HepG2 (cell line): ENCODE measurements around the gene ITIH1. TPM values are rescaled to one million over a fixed set of nuclear protein-coding genes. Genes with fewer than 3 reads are reported as not detected.
A peak's percentile ranks its signal among the peaks of the same experiment; 100 is the strongest.

Experiments
- CCAR2 ChIP-seq: fragments of 200-400 bp; formaldehyde crosslinking; optimal IDR thresholded peaks from 2 replicates; pipeline ENCODE3; 2018; ENCODE audit warnings: low read depth, mild to moderate bottlenecking, low read length, moderate library complexity
- CCDC6 ChIP-seq: sonication (generic); formaldehyde crosslinking; IDR thresholded peaks from 2 replicates; pipeline ENCODE4 v1.8.1; 2022; ENCODE audit warnings: mild to moderate bottlenecking, missing genetic modification reagents, moderate library complexity
- EHMT2 ChIP-seq: fragments of 200-600 bp; sonication (generic); IDR thresholded peaks from 2 replicates; pipeline ENCODE4 v1.7.0; 2017; ENCODE audit warnings: antibody characterized with exemption, low read depth, low read length, borderline replicate concordance
- EZH2 ChIP-seq: conservative IDR thresholded peaks from 2 replicates; pipeline ENCODE4 v1.6.1; 2012; ENCODE audit warnings: mild to moderate bottlenecking, low read depth, low read length, moderate library complexity
- HDAC6 ChIP-seq: fragments of 200-600 bp; sonication (generic); IDR thresholded peaks from 2 replicates; pipeline ENCODE4 v1.7.0; 2017; ENCODE audit warnings: mild to moderate bottlenecking, antibody characterized with exemption, low read length, low read depth
- HIVEP1 ChIP-seq: sonication (generic); formaldehyde crosslinking; IDR thresholded peaks from 2 replicates; pipeline ENCODE4 v1.4.0; 2020; ENCODE audit warnings: mild to moderate bottlenecking, missing genetic modification reagents
- HNRNPL ChIP-seq: fragments of 200-400 bp; formaldehyde crosslinking; IDR thresholded peaks from 2 replicates; pipeline ENCODE4 v1.6.1; 2017; ENCODE audit warnings: mild to moderate bottlenecking, low read depth, low read length
- MIER2 ChIP-seq: IDR thresholded peaks from 2 replicates; pipeline ENCODE4 v1.6.1; 2016; ENCODE audit warnings: missing biosample characterization, missing genetic modification reagents
- NCOA1 ChIP-seq: sonication (generic); formaldehyde crosslinking; IDR thresholded peaks from 2 replicates; pipeline ENCODE4 v1.9.0; 2021; ENCODE audit warnings: missing genetic modification reagents
- NFKB2 ChIP-seq: sonication (generic); formaldehyde crosslinking; IDR thresholded peaks from 2 replicates; pipeline ENCODE4 v1.4.0; 2020; ENCODE audit warnings: missing genetic modification reagents, borderline replicate concordance
- SIN3B ChIP-seq: fragments of 150-350 bp; IDR thresholded peaks from 2 replicates; pipeline ENCODE4 v1.6.1; 2014; ENCODE audit warnings: low read length
- SNAPC2 ChIP-seq: sonication (generic); formaldehyde crosslinking; IDR thresholded peaks from 2 replicates; pipeline ENCODE4 v1.8.1; 2022; ENCODE audit warnings: mild to moderate bottlenecking, missing genetic modification reagents
- SP140L ChIP-seq: sonication (generic); formaldehyde crosslinking; IDR thresholded peaks from 2 replicates; pipeline ENCODE4 v1.4.0; 2020; ENCODE audit warnings: missing genetic modification reagents, borderline replicate concordance
- SRY ChIP-seq: sonication (generic); formaldehyde crosslinking; IDR thresholded peaks from 2 replicates; pipeline ENCODE4 v1.8.0; 2022; ENCODE audit warnings: mild to moderate bottlenecking, missing genetic modification reagents
- TCF12 ChIP-seq, 2 experiments: fragments of 450-650 bp in 1 of 2; sonication (generic) in 1 of 2; formaldehyde crosslinking in 1 of 2; IDR thresholded peaks; 2 replicates each; pipeline versions ENCODE4 v1.6.1 to v1.8.0; 2017 to 2022; ENCODE audit warnings: antibody characterized with exemption in 1 of 2, mild to moderate bottlenecking in 1 of 2, missing genetic modification reagents in 1 of 2, moderate library complexity in 1 of 2
- ZBTB14 ChIP-seq: sonication (generic); formaldehyde crosslinking; IDR thresholded peaks from 2 replicates; pipeline ENCODE4 v1.4.0; 2020; ENCODE audit warnings: missing genetic modification reagents
- ZBTB3 ChIP-seq: sonication (generic); formaldehyde crosslinking; IDR thresholded peaks from 2 replicates; pipeline ENCODE4 v1.4.0; 2020; ENCODE audit warnings: low read depth, mild to moderate bottlenecking, moderate library complexity, missing genetic modification reagents, borderline replicate concordance
- ZFP90 ChIP-seq: sonication (generic); formaldehyde crosslinking; IDR thresholded peaks from 2 replicates; pipeline ENCODE4 v1.8.0; 2022; ENCODE audit warnings: missing genetic modification reagents, mild to moderate bottlenecking, inconsistent platforms, borderline replicate concordance
- ZKSCAN1 ChIP-seq: fragments of 150-350 bp; IDR thresholded peaks from 2 replicates; pipeline ENCODE4 v1.6.1; 2014; ENCODE audit warnings: low read length
- ZNF513 ChIP-seq: sonication (generic); formaldehyde crosslinking; conservative IDR thresholded peaks from 2 replicates; pipeline ENCODE4 v1.5.0; 2020; ENCODE audit warnings: missing genetic modification reagents
- ZNF710 ChIP-seq: sonication (generic); formaldehyde crosslinking; IDR thresholded peaks from 2 replicates; pipeline ENCODE4 v1.5.0; 2020; ENCODE audit warnings: mild to moderate bottlenecking, missing genetic modification reagents, borderline replicate concordance
- ZNF850 ChIP-seq: sonication (generic); formaldehyde crosslinking; conservative IDR thresholded peaks from 2 replicates; pipeline ENCODE4 v1.9.0; 2021; ENCODE audit warnings: mild to moderate bottlenecking, missing genetic modification reagents
- polyA plus RNA-seq, 8 experiments: library from polyadenylated mRNA; depleted of rRNA in 3 of 8; stranded (reverse) in 7 of 8; unstranded in 1 of 8; fragments of >200 nt; fragmentation: Illumina TruSeq in 4 of 8; extraction: Trizol in 4 of 8; gene quantifications; 2 replicates each; pipeline versions ENCODE4 v1.2.1 to v1.2.3, GENCODE V29; 2011 to 2016; ENCODE audit warnings: low read depth in 4 of 8, missing spikeins in 1 of 8, mixed read lengths in 1 of 8; ENCODE audit not compliant: insufficient read depth in 1 of 8
- total RNA-seq, 5 experiments: library from RNA; depleted of rRNA; stranded (reverse); fragments of >200 nt; fragmentation: Illumina TruSeq; extraction: Trizol; gene quantifications; 2 replicates each; pipeline ENCODE4 v1.2.3, GENCODE V29; 2016; ENCODE audit warnings: low read depth in 1 of 5
- TF ChIP-seq, protein P1 (sequence below): sonication (generic); formaldehyde crosslinking; IDR thresholded peaks from 2 replicates; pipeline ENCODE4 v1.8.1; 2023; ENCODE audit warnings: missing genetic modification reagents, inconsistent platforms, borderline replicate concordance

Gene ITIH1
- total and polyA plus RNA-seq, 2 of the 13 experiments (the other 11 are each of a cell fraction or from before 2014, with no cell fraction given): 12.3 to 19.6 TPM

GRCh38 chr3:52774901-52775864, 2.2 kb upstream of the ITIH1 start (continued):
- peak; percentile 76; the same call in 1 of the 2 replicates for TF ChIP-seq HIVEP1 (CRISPR knock-in tag)
- TF ChIP-seq SNAPC2 (CRISPR knock-in tag): no peak; the same call in 1 of the 2 replicates
- no peak for TF ChIP-seq SIN3B
- TF ChIP-seq EHMT2: no peak
- TF ChIP-seq ZFP90 (CRISPR knock-in tag): 0 out of 2 replicates have a peak, but pooled peaks have one; percentile 41
- TF ChIP-seq CCAR2: peak; percentile 65
- TF ChIP-seq NFKB2 (CRISPR knock-in tag): no peak
- peak; percentile 78 for TF ChIP-seq CCDC6 (CRISPR knock-in tag)
- TF ChIP-seq HDAC6: no peak
- TF ChIP-seq EZH2: no peak
- TF ChIP-seq ZNF850 (CRISPR knock-in tag): no peak
- TF ChIP-seq, protein P1, sequence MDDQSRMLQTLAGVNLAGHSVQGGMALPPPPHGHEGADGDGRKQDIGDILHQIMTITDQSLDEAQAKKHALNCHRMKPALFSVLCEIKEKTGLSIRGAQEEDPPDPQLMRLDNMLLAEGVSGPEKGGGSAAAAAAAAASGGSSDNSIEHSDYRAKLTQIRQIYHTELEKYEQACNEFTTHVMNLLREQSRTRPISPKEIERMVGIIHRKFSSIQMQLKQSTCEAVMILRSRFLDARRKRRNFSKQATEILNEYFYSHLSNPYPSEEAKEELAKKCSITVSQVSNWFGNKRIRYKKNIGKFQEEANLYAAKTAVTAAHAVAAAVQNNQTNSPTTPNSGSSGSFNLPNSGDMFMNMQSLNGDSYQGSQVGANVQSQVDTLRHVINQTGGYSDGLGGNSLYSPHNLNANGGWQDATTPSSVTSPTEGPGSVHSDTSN (CRISPR knock-in tag): no peak
- TF ChIP-seq ZNF513 (CRISPR knock-in tag): no peak
- peak; percentile 86; the same call in 1 of the 2 replicates for TF ChIP-seq ZBTB3 (CRISPR knock-in tag)
- no peak for TF ChIP-seq SRY (CRISPR knock-in tag)
- peak; percentile 7; the same call in 1 of the 2 replicates for TF ChIP-seq ZNF710 (CRISPR knock-in tag)
- no peak for TF ChIP-seq TCF12 (IDR thresholded peaks at IDR 0.05)
- no peak; the same call in none of the 2 replicates for TF ChIP-seq TCF12 (CRISPR knock-in tag; IDR thresholded peaks at IDR 0.05)
- TF ChIP-seq NCOA1 (CRISPR knock-in tag): peak; percentile 95
- 0 out of 2 replicates have a peak, but pooled peaks have one; percentile 41 for TF ChIP-seq HNRNPL
- TF ChIP-seq SP140L (CRISPR knock-in tag): no peak
- TF ChIP-seq MIER2 (CRISPR knock-in tag): no peak; the same call in 1 of the 2 replicates
- no peak for TF ChIP-seq ZBTB14 (CRISPR knock-in tag)
- no peak for TF ChIP-seq ZKSCAN1
